Progenitor cell of endocrine pancreas (in vitro differentiated cells): ENCODE measurements around the gene CHIT1. TPM values are rescaled to one million over a fixed set of nuclear protein-coding genes. Genes with fewer than 3 reads are reported as not detected.
"Not testable (repeated sequence)": the region's sequence is repeated elsewhere in the genome, so short reads cannot be mapped to it uniquely, and the experiment has no call there.

Source experiments
- DNase-seq: peaks from one replicate; pipeline ENCODE4 v3.0.0; 2021; ENCODE audit warnings: low spot score; ENCODE audit not compliant: unreplicated experiment
- H3K27ac Mint-ChIP-seq: 2 replicates; pipeline ENCODE4 v1.8.0; 2021; ENCODE audit warnings: mild to moderate bottlenecking, moderate library complexity, mixed read lengths
- H3K27me3 Mint-ChIP-seq: 2 replicates; pipeline ENCODE4 v1.8.0; 2021; ENCODE audit warnings: mixed read lengths
- H3K36me3 Mint-ChIP-seq: 2 replicates; pipeline ENCODE4 v1.8.0; 2022; ENCODE audit warnings: mixed read lengths; ENCODE audit not compliant: insufficient read depth
- H3K4me1 Mint-ChIP-seq: 2 replicates; pipeline ENCODE4 v1.8.0; 2021; ENCODE audit warnings: low read depth, mixed read lengths
- H3K4me3 Mint-ChIP-seq: 2 replicates; pipeline ENCODE4 v1.8.0; 2021; ENCODE audit warnings: low read depth, mild to moderate bottlenecking, moderate library complexity, mixed read lengths
- H3K9me3 Mint-ChIP-seq: 2 replicates; pipeline ENCODE4 v1.8.0; 2021; ENCODE audit warnings: low read depth, mixed read lengths
- total RNA-seq: library from RNA; stranded (reverse); gene quantifications from 2 replicates; pipeline ENCODE4 v1.2.1, GENCODE V29; 2021
- TF ChIP-seq, protein P1 (sequence below): fragments of 200-600 bp; sonication (generic); IDR thresholded peaks from one replicate; pipeline ENCODE4 v1.5.0; 2021; ENCODE audit warnings: antibody characterized with exemption, mild to moderate bottlenecking; ENCODE audit not compliant: unreplicated experiment

CHIT1 gene
- total RNA-seq, 1 donor from 2014 or later = 0.14 TPM

DNA sequence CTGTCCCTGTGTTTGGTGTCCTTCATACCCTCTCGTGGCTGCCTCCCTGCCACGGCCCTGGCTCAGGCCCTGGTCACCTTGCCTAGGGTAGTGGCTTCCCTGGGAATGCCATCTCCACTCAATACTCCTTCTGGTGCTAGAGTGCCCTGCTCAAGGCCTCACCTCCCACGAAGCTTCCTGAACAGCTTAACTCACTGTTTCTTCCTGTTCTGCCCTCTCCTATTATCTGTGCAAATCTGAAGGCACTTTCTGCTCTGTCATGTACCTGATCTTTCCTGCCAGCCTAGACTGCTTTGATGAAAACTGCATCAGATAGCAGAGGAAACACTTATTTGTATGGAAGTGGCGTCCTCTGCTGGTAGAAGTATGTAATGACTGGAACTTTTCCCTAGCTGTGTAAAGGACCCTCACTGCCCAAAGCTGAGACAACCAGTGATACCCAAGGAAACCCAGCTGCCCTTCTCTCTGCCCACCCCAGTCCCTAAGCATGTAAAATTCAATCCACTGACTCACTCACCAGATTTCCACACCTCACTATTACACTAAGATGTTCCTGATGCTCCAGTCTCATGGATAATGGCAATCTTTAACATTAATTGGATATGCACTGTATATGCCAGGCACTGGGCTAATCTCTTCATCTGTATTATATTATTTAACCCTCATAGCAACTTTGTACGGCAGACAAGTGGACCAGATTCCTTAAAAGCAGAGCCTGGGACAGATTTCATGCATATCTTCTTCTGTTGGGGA lies 39.6 kb upstream of the CHIT1 start:
- TF ChIP-seq, protein P1, sequence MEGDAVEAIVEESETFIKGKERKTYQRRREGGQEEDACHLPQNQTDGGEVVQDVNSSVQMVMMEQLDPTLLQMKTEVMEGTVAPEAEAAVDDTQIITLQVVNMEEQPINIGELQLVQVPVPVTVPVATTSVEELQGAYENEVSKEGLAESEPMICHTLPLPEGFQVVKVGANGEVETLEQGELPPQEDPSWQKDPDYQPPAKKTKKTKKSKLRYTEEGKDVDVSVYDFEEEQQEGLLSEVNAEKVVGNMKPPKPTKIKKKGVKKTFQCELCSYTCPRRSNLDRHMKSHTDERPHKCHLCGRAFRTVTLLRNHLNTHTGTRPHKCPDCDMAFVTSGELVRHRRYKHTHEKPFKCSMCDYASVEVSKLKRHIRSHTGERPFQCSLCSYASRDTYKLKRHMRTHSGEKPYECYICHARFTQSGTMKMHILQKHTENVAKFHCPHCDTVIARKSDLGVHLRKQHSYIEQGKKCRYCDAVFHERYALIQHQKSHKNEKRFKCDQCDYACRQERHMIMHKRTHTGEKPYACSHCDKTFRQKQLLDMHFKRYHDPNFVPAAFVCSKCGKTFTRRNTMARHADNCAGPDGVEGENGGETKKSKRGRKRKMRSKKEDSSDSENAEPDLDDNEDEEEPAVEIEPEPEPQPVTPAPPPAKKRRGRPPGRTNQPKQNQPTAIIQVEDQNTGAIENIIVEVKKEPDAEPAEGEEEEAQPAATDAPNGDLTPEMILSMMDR = peak; percentile 94
- Mint-ChIP-seq H3K27ac (no peak overlapping the region), H3K36me3 (no peaks in the 10 kb centered on the region), H3K9me3 (no peaks in the 10 kb centered on the region), H3K27me3 (no peaks in the 10 kb centered on the region), H3K4me3 (no peak overlapping the region), H3K4me1 (peaks cover 15% of the 10 kb centered on the region)
- no peak for DNase-seq

DNA sequence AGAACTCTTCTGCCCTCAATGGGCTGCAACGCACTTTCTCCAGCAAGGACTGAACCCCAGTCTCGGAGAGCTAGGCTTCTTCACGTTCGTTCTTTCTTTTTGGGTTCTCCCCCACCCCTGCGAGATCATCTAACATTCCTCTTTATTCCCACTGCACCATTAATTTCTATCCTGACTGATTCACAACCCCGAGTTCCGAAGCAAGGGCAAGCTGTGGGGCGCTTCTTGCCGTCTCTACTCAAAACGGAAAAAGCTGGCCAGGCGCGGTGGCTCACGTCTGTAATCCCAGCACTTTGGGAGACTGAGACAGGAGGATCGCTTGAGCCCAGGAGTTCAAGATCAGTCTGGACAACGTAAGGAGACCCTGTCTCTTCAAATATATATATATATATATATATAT lies 38.4 kb upstream of the CHIT1 start:
- Mint-ChIP-seq H3K4me3 (peak overlapping the region; percentile 79), H3K36me3 (no peaks in the 10 kb centered on the region), H3K27me3 (no peaks in the 10 kb centered on the region), H3K27ac (peak overlapping the region; percentile 43), H3K4me1 (peaks cover 8% of the 10 kb centered on the region), H3K9me3 (no peaks in the 10 kb centered on the region)
- TF ChIP-seq, protein P1 = no peak
- DNase-seq = no peak

DNA sequence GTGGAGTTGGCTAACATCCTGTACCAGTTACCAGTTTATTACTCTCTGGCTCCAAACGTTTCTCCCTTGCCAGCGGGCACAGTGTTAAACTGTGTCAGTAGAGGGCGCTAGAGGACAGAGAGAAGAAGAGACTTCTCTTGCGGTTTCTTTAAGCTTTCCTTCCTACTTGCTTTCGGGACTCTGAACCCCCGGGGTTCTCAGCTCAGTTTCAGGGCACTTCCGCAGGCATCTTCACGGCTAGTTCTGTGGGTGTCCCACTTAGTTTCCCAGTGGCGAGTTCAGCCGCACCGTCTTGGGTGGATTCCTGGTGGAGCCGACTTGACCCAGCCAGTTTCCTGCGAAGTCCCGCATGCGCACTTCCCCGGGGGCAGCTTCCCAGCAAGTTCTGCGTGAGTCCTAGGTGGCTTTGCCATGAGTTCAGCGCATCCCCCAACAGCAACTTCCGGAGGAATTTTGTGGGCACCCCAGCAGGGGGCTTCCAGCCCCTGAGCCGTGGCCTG lies 37.9 kb upstream of the CHIT1 start:
- peaks cover 8% of the 10 kb centered on the region for H3K4me1 Mint-ChIP-seq
- peak overlapping the region; percentile 68 for H3K27ac Mint-ChIP-seq
- no peaks in the 10 kb centered on the region for H3K27me3 Mint-ChIP-seq
- H3K36me3 Mint-ChIP-seq = no peaks in the 10 kb centered on the region
- H3K4me3 Mint-ChIP-seq = peak overlapping the region; percentile 79
- H3K9me3 Mint-ChIP-seq = no peaks in the 10 kb centered on the region
- peak; percentile 78 for DNase-seq
- TF ChIP-seq, protein P1 = peak; percentile 95

DNA sequence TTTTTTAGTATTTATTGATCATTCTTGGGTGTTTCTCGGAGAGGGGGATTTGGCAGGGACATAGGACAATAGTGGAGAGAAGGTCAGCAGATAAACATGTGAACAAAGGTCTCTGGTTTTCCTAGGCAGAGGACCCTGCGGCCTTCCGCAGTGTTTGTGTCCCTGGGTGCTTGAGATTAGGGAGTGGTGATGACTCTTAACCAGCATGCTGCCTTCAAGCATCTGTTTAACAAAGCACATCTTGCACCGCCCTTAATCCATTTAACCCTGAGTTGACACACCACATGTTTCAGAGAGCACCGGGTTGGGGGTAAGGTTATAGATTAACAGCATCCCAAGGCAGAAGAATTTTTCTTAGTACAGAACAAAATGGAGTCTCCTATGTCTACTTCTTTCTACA lies 36.7 kb upstream of the CHIT1 start:
- peak overlapping the region; percentile 2 for H3K27ac Mint-ChIP-seq
- not testable (repeated sequence) for H3K4me3 Mint-ChIP-seq, H3K9me3 Mint-ChIP-seq, DNase-seq, H3K36me3 Mint-ChIP-seq, H3K27me3 Mint-ChIP-seq, H3K4me1 Mint-ChIP-seq

DNA sequence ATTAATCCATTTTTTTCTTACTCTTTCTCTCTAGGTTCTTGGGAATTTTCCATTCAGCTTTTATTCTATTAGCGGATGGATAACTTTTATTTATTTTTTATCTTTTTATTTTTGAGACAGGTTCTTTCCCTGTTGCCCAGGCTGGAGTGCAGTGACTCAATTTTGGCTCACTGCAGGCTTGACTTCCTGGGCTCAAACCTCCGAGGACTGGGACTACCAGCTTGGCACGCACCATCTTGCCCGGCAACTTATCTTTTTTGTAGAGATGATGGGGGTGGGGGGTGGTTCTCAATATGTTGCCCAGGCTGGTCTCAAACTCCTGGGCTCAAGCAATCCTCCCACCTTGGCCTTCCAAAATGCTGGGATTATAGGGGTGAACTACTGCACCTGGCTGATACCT lies 36.1 kb upstream of the CHIT1 start:
- no peak for DNase-seq
- Mint-ChIP-seq H3K4me3 (no peak overlapping the region), H3K27me3 (peaks cover 5% of the 10 kb centered on the region)

More for the DNA sequence above, 36.1 kb upstream of the CHIT1 start:
- H3K9me3 Mint-ChIP-seq = no peaks in the 10 kb centered on the region
- TF ChIP-seq, protein P1 = no peak
- H3K36me3 Mint-ChIP-seq = no peaks in the 10 kb centered on the region
- peaks cover 10% of the 10 kb centered on the region for H3K4me1 Mint-ChIP-seq
- no peak overlapping the region for H3K27ac Mint-ChIP-seq
